Measurements from ENCODE around the gene ALDH16A1.
"Not testable (repeated sequence)": the region's sequence is repeated elsewhere in the genome, so short reads cannot be mapped to it uniquely, and the experiment has no call there.

The ALDH16A1 gene

DNA sequence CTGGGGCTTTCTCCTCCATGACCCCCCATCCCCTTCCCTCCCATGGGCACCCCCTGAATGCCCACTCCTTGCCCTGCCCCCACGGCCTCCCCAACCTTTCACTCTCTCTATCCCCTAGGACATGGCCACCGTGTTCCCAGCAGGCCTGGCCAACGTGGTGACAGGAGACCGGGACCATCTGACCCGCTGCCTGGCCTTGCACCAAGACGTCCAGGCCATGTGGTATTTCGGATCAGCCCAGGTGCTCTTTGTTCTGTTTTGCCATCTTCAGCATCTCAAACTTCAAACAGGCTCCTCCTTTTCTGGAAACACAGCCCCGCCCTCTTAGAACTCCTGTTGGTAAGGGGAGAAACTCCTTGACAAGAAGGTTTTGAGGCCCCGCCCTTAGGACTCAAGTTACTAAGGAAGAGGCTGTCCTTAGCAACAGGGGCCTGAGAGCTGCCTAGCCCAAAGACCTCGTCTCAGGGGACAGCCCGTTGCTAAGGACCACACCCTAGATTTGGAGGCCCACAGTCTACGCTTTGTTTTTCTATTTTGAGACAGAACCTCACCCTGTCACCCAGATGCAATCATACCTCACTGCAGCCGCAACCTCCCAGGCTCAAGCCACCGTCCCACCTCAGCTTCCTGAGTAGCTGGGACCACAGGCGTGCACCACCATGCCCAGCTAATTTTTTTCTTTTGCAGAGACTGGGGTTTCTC is 15.9 kb downstream of the ALDH16A1 start:
- peak; percentile 93 for DNase-seq

DNA sequence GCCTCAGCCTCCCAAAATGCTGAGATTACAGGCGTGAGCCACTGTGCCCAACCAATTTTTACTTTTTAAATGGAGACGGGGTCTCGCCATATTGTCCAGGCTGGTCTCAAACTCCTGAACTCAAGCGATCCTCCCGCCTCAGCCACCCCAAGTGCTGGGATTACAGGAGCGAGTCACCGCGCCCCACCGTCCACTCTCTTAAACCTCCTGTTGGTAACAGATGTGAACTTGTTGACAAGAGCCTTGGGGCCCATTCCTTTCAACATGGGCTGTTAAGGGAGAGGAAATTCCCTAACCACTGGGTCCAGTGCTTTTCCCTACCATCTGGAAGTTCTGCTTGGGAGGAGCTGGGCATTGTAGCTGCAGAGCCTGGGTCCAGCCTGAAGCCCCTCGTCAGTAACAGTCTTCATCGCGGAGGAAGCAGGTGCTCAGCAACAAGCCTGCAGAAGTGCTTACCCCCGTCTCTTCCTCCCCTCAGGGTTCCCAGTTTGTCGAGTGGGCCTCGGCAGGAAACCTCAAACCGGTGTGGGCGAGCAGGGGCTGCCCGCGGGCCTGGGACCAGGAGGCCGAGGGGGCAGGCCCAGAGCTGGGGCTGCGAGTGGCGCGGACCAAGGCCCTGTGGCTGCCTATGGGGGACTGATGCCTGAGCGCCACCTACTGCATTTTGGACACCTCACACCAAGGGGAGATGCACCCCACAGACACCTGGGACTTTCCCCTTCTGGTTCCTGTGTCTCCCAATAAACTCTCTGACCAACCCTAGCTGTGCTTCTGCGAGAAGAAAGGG is 17.0 kb downstream of the ALDH16A1 start:
- peak; percentile 76 for DNase-seq

GRCh38 chr19:49470615-49470978 is 17.6 kb downstream of the ALDH16A1 start:
- DNase-seq: no peak

- DNase-seq: no peak
Measured at GRCh38 chr19:49472936-49473335, 19.9 kb downstream of the ALDH16A1 start.

- not testable (repeated sequence) for DNase-seq
Measured at GRCh38 chr19:49473501-49473867, 20.5 kb downstream of the ALDH16A1 start.

DNA sequence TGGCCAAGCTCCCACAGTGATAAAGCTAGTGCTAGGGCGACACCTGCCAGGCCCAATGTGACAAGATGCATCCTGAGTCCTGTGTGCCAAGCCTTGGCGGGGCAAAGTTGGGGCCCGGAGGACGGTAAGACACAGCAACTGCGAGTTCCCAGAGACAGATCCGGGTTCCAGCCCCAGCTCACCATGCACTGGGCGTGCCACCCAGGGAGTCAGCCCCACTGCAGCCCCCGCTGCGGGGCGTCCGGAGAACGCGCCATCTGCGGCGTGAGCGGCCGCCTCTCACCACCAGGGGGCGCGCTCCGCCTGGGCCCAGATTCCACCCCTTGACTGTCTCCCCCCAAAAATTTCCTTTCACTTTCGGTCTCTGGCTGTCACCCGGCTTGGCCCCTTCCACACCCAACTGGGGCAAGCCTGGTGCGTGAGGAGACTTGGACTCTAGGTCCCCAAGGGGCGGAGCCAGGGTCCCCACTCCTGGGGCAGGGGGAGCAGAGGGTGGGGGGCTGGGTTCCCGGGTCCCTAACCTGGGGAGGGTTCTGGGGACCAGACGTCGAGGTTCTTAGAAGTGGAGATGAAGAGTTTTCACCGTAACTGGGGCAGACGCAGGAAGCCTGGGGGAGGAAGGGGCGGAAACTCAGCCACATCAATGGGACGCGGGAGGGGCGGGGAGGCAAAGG is 21.0 kb downstream of the ALDH16A1 start, which contains the start of gene FLT3LG:
TSS of gene FLT3LG (plus strand) at position 348 of the 674 bp plus-strand sequence. CDS start 425 bp downstream, outside the sequence.
- no peak for DNase-seq

DNA sequence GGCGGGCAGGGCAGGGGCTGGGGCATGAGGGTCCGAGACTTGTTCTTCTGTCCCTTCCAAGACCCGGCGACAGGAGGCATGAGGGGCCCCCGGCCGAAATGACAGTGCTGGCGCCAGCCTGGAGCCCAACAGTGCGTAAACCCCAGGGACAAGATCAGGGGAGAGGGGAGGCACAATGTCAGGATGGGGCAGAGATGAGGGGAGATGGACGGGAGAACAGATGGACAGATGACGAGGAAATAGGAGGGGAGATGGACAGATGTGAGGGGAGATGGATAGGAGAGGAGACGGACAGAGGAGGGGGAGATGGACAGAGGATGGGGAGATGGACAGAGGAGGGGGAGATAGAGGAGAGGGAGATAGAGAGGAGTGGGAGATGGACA is 21.5 kb downstream of the ALDH16A1 start:
- DNase-seq: no peak

GRCh38 chr19:49475191-49475917 is 22.3 kb downstream of the ALDH16A1 start:
- DNase-seq: no peak

- no peak for DNase-seq
Measured at GRCh38 chr19:49475995-49476880, 23.2 kb downstream of the ALDH16A1 start.

DNA sequence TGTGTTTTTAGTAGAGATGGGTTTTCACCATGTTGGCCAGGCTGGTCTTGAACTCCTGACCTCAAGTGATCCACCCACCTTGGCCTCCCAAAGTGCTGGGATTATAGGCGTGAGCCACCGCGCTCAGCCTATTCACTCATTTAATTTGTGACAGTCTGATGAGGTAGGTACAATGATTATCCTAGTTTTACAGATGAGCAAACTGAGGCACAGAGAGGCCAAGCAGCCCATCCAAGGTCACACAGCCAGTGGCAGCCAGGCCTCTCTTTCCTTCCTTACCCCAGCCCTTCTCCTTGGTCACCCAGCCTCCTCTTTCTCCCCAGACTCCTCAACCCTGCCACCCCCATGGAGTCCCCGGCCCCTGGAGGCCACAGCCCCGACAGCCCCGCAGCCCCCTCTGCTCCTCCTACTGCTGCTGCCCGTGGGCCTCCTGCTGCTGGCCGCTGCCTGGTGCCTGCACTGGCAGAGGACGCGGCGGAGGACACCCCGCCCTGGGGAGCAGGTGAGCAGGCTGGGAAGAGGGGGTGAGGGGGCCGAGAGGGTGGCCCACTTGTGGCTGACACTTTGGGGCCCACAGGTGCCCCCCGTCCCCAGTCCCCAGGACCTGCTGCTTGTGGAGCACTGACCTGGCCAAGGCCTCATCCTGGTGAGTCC is 27.1 kb downstream of the ALDH16A1 start:
- no peak for DNase-seq

- no peak for DNase-seq
Measured at GRCh38 chr19:49481020-49481683, 28.1 kb downstream of the ALDH16A1 start.

GRCh38 chr19:49486232-49486631 is 33.2 kb downstream of the ALDH16A1 start:
- DNase-seq: no peak

- DNase-seq: no peak
Measured at GRCh38 chr19:49486710-49487276, 33.8 kb downstream of the ALDH16A1 start.

DNA sequence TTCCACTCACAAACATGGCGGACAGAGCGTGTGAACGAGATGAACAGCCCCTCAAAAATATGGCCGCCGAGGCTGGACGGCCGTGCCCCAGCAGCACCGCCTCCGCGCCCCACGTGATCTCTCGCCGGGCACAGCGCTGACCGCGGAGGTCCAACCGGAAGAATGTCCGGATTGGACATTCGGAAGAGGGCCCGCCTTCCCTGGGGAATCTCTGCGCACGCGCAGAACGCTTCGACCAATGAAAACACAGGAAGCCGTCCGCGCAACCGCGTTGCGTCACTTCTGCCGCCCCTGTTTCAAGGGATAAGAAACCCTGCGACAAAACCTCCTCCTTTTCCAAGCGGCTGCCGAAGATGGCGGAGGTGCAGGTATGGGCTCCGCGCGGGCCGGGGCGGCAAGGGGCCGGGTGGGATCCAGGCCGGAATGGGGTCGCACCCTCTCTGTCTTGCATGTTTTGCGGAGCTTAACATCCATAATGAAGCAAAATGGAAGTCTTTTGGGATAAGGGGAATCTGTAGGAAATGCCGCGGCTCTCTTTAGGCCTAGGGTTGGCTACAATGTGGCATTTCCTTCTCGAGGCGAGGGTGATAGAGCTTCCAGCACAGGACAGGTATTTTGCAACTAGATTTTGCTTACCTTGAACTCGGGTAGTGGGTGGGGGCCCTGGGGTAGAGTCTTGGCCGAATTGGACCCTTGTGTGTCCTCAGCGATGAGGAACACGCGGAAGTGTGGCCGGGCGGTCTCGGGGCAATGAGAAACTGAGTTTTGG is 34.4 kb downstream of the ALDH16A1 start, which contains the start of gene RPL13A:
TSS of gene RPL13A (plus strand) at position 332 of the 769 bp plus-strand sequence. CDS start at position 354, 22 bp downstream.
- peak; percentile 96 for DNase-seq

DNA sequence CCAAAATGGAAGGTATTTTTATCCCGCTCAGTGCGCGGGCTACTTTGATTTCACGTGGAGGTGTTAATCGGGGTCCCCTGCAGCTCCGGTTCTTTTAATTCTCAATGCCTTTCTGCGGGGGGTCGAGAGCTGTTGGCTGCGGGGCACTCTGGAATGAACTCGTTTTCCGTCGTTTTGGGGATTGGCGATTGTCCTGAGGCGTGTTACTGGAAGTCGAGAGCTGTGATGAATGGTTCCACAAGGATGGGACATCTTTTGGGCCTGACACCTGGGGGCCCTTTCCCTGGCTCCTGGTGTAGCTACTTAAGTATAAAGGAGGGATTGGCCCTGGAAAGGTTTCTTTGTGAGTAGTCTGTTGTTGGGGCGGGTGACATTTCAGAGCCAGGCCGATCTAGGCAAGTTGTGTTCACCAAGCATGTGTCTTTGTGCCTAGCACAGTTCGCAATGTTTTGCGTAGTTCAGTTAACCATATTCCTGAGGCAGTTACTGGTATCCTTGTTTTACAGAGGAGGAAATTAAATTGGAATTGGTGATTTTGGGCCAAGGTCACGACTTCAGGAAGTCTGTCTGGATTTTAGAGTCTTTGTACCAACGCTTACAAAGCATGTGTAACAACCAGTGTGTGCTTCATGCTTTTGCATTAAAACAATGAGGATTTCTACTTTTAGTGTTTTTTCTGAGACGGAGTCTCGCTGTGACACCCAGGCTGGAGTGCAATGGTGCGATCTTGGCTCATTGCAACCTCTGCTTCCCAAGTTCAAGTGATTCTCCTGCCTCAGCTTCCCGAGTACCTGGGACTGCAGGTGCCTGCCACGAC is 35.2 kb downstream of the ALDH16A1 start:
- no peak for DNase-seq

GRCh38 chr19:49488863-49489537 is 36.0 kb downstream of the ALDH16A1 start:
- no peak for DNase-seq

DNA sequence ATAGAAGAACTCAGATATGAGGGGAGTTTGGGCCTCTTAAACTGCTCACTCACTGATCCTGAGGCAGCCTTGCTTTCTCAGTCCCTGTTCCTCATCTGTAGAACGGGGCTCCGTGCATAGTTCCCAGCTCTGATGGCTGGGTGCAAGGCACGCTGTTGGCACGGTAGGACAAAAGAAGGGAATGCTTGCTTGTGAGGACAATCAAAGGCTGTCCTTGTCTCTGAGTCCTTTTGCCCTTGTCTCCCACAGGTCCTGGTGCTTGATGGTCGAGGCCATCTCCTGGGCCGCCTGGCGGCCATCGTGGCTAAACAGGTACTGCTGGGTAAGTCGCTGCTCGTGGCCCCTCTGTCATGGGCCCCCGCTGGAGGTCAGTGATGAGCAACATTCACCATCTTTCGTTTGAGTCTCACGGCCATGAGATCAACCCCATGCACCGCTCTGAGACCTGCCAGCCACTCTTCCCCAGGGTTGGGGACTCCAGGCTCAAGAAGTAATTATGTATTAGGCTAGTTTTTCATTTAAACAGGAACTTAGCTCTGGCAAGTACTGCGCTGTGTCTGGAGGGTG is 36.7 kb downstream of the ALDH16A1 start:
- DNase-seq: no peak
